HG02610 (cell line): ENCODE data around the gene SGPL1.
"Not testable (repeated sequence)": the region's sequence is repeated elsewhere in the genome, so short reads cannot be mapped to it uniquely, and the experiment has no call there.

Experiments used
- ATAC-seq: cut with Tn5 transposase; IDR thresholded peaks from one replicate; pipeline ENCODE4 v1.9.1; 2021; ENCODE audit warnings: mild to moderate bottlenecking, moderate library complexity; ENCODE audit not compliant: unreplicated experiment

The SGPL1 gene

GRCh38 chr10:70815504-70816219, at the start of gene SGPL1:
TSS of gene SGPL1 (plus strand) at chr10:70815948. CDS start at chr10:70816854, 906 bp downstream.
- ATAC-seq: peak; percentile 87

- not testable (repeated sequence) for ATAC-seq
Observed at GRCh38 chr10:70768026-70768685, 47.6 kb upstream of the SGPL1 start.

- ATAC-seq: no peak
Observed at GRCh38 chr10:70769121-70769520, 46.6 kb upstream of the SGPL1 start.

- ATAC-seq: no peak
Observed at GRCh38 chr10:70770001-70770400, 45.7 kb upstream of the SGPL1 start.

- ATAC-seq: not testable (repeated sequence)
Observed at GRCh38 chr10:70770516-70770915, 45.2 kb upstream of the SGPL1 start.

- no peak for ATAC-seq
Observed at GRCh38 chr10:70771311-70772194, 44.2 kb upstream of the SGPL1 start.

GRCh38 chr10:70772627-70773026, 43.1 kb upstream of the SGPL1 start:
- ATAC-seq: no peak

- no peak for ATAC-seq
Observed at GRCh38 chr10:70773461-70773860, 42.3 kb upstream of the SGPL1 start.

- ATAC-seq: no peak
Observed at GRCh38 chr10:70773965-70774809, 41.6 kb upstream of the SGPL1 start.

GRCh38 chr10:70774810-70775678, 40.7 kb upstream of the SGPL1 start:
- no peak for ATAC-seq

GRCh38 chr10:70775679-70776454, 39.9 kb upstream of the SGPL1 start:
- no peak for ATAC-seq

- no peak for ATAC-seq
Observed at GRCh38 chr10:70776455-70777005, 39.2 kb upstream of the SGPL1 start.

- no peak for ATAC-seq
Observed at GRCh38 chr10:70777063-70777875, 38.5 kb upstream of the SGPL1 start.

GRCh38 chr10:70778267-70778924, 37.4 kb upstream of the SGPL1 start:
- ATAC-seq: no peak

GRCh38 chr10:70779088-70779487, 36.7 kb upstream of the SGPL1 start:
- ATAC-seq: no peak

- no peak for ATAC-seq
Observed at GRCh38 chr10:70779511-70780369, 36.0 kb upstream of the SGPL1 start.
